Stimulated activated CD8-positive, alpha-beta memory T cell treated with anti-CD3 and anti-CD28 coated beads, Interleukin-4, amount 100 ng/mL, for 24 hours (primary cell): ENCODE results near the gene ZNF117.
"Not testable (repeated sequence)": the region's sequence is repeated elsewhere in the genome, so short reads cannot be mapped to it uniquely, and the experiment has no call there.

Source experiments
- DNase-seq: peaks from one replicate; pipeline ENCODE4 v3.0.0-alpha.2; 2020; ENCODE audit warnings: low read depth

Gene ZNF117

GRCh38 chr7:64996305-64996704 lies 5.5 kb upstream of the ZNF117 start:
- no peak for DNase-seq

GRCh38 chr7:64993901-64994300 lies 3.1 kb upstream of the ZNF117 start:
- no peak for DNase-seq

GRCh38 chr7:64992971-64993370 lies 2.1 kb upstream of the ZNF117 start:
- DNase-seq = no peak

GRCh38 chr7:64990216-64990615 lies 620 bp downstream of the ZNF117 start:
- DNase-seq = no peak

DNA sequence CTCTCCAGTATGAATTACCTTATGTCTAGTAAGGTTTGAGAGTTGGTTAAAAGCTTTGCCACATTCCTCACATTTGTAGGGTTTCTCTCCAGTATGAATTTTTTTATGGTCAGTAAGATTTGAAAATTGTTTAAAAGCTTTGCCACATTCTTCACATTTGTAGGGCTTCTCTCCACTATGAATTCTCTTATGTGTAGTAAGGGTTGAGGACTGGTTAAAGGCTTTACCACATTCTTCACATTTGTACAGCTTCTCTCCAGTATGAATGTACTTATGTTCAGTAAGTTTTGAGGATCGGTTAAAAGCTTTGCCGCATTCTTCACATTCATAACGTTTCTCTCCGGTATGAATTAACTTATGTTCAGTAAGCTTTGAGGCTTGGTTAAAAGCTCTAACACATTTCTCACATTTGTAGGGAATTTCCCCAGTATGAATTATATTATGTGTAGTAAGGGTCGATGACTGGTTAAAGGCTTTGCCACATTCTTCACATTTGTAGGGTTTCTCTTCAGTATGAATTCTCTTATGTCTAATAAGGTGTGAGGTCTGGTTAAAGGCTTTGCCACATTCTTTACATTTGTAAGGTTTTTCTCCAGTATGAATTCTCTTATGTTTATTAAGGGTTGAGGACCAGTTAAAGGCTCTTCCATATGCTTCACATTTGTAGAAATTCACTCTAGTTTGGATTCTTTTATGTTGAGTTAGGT lies 12.2 kb downstream of the ZNF117 start:
- no peak for DNase-seq

- no peak for DNase-seq
Measured at GRCh38 chr7:64965594-64965993, 25.2 kb downstream of the ZNF117 start.

DNA sequence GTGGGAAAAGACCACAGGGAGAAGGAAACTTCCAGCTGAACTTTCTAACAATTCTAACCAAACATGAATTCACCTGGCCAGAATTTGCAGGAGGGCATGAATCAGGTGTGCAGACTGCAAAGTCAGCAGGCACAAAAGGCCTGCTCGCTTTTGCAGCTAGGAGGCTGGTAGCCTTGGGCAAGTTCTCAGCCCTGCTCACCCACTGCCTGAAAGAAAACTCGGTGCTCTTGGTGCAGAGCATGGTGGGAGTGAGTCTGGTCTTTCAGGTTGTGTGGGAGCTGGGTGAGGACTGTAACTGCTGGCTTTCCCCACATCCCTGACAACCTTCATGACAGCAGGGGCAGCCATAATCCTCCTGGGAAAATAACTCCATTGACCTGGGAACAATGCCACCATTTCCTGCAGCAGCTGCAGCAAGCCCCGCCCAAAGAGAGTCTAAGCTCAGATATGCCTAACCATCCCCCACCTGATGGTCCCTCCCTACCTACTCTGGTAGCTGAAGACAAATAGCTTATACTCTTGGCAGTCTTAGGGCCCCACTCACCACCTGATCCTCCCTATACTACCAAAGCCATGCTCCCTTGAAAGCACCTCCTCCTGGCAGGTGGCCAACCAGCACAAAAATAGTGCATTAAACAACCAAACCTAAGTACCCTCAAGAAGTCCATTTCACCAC lies 31.6 kb downstream of the ZNF117 start:
- no peak for DNase-seq

GRCh38 chr7:64951250-64951848 lies 39.5 kb downstream of the ZNF117 start:
- no peak for DNase-seq

DNA sequence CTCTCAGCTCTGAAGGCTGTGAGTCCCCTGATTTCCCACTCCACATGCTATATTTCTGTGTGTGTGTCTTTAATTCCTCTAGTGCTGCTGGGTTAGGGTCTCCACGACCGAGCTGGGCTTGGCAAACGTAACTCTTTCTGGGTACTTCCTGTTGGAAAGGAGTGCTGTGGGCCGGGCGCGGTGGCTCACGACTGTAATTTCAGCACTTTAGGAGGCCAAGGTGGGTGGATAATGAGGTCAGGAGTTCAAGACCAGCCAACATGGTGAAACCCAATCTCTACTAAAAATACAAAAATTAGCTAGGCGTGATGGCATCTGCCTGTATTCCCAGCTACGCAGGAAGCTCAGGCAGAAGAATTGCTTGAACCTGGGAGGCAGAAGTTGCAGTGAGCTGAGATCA lies 40.2 kb downstream of the ZNF117 start:
- not testable (repeated sequence) for DNase-seq

DNA sequence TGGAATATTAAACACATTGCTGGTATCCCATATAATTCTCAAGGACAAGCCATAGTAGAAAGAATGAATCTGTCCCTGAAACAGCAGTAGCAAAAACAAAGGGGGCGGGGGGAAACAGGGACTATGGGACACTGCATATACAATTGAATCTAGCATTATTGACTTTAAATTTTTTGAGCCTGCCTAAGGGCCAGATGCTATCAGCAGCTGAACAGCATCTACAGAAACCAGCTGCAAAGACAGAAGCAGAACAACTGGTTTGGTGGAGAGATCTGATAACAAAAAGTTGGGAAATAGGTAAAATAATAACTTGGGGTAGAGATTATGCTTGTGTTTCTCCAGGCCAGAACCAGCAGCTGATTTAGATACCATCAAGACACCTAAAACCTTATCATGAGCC lies 42.1 kb downstream of the ZNF117 start:
- not testable (repeated sequence) for DNase-seq

DNA sequence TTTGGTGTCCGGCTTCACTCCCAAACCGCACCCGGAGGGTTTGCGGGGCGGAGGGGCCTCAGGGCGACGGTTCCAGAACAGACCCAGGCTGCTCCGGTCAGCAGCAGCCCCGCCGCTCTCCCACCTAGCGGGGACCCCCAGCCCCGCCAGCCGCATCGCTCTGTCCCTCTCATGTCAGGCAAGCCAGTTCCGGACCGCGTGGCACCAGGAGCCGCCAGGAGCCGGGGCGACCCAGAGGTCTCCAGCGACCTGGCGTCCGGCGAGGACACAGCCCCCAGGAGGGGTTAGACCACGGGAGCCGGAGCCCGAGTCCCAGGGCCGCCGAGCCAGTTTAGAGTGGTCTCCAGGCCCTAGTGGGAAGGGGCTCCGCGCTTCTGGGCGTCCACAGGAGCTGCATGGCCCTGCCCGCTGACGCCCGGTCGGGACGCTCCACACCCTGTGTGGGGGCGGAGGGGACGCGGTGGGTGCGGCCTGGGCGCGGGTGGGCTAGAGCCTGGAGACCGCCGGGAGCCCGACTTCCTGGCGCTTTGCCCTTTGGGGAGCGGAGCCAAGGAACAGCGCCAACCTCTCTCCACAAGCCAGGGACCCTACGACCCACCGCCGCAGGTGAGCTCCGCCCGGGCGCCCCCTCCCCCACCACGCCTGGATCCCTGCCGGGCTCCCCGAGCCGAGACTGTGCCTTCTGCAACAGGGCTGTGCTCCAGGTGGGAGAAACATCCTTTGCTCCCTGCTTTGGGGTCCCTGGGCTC lies 43.4 kb downstream of the ZNF117 start:
- no peak for DNase-seq

GRCh38 chr7:64946772-64947171 lies 44.1 kb downstream of the ZNF117 start:
- DNase-seq = peak; percentile 5

DNA sequence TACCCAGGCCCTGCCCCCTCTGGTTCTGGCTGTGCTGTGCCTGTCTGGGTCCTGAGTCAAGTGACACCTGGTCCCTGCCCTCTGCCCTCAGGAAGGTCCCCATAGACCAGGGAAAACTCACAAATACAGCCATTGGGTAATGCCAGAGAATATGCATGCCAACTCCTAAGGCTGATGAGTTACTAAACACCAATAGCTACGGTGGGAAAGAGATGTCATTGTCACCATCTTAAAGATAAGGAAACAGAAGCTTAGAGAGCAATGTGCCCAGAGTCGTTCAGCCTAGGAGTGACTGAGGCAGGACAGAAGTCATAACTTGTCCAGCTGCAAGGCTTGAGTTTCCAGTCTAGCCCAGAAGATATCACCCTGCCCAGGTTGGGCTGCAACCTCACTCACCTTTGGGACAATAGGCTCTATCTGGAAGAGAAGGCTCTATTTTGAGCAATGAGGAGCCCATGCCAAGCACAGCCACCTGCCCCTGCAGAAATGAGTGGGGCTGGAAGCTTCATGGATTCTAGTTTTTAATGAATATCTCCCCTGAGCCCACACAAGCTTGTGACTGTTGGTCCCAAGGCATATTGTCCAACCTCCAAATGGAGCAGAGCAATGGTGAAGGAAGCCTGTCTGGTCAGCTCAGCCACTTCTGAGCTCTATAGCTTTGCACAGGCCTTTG lies 45.2 kb downstream of the ZNF117 start:
- no peak for DNase-seq

DNA sequence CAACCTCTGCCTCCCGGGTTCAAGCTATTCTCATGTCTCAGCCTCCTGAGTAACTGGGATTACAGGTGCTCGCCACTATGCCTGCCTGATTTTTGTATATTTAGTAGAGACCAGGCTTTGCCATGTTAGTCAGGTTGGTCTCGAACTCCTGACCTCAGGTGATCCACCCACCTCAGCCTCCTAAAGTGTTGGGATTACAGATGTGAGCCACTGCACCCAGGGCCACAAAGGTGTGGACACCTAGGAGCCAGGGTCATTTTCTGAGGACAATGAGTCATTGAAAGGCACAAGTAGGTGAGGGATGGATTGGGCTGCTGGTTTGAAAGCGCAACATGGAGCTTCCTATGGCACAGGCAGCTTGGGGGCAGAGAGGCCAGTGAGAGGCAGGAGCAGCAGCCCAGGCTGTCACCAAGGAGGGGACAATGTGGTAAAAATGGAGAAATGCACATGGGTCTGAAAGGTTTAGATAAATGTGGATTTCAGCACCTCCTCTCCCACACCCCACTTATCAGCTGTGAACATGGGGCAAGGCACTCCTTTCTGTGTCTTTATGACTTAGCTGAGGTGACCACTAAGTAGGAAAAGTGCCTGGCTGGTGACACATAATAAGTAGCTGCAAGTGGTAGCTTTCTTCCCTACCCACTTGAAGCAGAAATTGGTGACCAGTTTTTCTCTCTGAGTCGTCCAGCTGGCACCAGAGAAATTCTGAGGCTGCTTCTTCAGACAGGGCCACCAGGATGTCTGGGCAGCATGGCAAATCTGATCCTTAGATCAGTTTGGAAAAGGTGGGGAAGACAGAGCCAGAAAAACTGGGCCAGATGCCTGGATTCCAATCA lies 46.0 kb downstream of the ZNF117 start:
- not testable (repeated sequence) for DNase-seq

DNA sequence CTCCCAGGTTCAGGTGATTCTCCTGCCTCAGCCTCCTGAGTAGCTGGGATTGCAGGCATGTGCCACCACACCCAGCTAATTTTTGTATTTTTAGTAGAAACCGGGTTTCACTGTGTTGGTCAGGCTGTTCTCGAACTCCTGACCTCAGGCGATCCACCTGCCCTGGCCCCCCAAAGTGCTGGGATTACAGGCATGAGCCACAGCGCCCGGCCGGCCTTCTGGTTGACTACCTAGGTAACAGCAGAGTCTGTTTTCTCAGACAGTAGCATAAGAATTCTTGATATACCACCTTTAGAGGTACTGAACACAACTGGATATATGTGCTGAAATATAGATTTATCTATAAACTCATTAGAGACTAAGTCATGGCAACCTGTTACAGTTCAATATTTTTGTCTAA lies 50.8 kb downstream of the ZNF117 start:
- DNase-seq = not testable (repeated sequence)

DNA sequence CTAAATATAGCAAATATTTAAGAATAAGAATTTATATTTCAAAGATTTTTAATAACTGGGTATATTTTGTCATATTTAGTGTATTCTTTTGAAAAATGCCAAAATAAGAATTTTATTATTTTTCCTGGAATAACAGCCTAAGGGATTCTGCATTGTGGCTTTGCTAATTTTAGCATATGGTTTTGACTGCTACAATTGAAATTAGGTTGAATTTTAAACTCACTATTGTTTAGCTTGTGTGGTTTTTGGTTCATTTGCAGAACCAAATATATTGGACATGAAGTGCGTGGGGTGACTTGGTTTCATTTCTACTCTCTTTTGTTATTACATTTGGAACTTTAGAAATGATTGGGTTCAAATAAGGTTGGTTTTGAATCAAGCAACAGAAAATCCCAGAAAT lies 52.3 kb downstream of the ZNF117 start:
- no peak for DNase-seq

- DNase-seq = no peak
Measured at GRCh38 chr7:64934478-64934877, 56.4 kb downstream of the ZNF117 start.

DNA sequence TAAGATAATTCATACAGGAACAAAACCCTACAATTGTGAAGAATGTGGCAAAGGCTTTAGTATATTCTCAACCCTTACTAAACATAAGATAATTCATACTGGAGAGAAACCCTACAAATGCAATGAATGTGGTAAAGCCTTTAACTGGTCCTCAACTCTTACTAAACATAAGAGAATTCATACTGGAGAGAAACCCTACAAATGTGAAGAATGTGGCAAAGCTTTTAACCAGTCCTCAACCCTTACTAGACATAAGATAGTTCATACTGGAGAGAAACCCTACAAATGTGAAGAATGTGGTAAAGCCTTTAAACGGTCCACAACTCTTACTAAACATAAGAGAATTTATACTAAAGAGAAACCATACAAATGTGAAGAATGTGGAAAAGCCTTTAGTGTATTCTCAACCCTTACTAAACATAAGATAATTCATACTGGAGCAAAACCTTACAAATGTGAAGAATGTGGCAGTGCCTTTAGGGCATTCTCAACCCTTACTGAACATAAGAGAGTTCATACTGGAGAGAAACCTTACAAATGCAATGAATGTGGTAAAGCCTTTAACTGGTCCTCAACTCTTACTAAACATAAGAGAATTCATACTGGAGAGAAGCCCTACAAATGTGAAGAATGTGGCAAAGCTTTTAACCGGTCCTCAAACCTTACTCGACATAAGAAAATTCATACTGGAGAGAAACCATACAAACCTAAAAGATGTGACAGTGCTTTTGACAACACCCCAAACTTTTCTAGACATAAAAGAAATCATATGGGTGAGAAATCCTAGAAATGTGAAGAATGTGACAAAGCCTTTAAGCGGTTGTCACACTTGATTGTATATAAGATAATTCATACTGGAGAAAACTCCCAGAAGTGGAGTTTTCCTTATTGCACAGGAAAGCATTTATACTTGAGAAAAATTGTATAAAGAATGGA lies 62.3 kb downstream of the ZNF117 start:
- DNase-seq = not testable (repeated sequence)
